ENCODE measurements around the gene TBXA2R. TPM values are rescaled to one million over a fixed set of nuclear protein-coding genes. Genes with fewer than 3 reads are reported as not detected.

Gene TBXA2R
- polyA plus RNA-seq, 4 donors: 1.4 to 3.9 (median 3.2) TPM

DNA sequence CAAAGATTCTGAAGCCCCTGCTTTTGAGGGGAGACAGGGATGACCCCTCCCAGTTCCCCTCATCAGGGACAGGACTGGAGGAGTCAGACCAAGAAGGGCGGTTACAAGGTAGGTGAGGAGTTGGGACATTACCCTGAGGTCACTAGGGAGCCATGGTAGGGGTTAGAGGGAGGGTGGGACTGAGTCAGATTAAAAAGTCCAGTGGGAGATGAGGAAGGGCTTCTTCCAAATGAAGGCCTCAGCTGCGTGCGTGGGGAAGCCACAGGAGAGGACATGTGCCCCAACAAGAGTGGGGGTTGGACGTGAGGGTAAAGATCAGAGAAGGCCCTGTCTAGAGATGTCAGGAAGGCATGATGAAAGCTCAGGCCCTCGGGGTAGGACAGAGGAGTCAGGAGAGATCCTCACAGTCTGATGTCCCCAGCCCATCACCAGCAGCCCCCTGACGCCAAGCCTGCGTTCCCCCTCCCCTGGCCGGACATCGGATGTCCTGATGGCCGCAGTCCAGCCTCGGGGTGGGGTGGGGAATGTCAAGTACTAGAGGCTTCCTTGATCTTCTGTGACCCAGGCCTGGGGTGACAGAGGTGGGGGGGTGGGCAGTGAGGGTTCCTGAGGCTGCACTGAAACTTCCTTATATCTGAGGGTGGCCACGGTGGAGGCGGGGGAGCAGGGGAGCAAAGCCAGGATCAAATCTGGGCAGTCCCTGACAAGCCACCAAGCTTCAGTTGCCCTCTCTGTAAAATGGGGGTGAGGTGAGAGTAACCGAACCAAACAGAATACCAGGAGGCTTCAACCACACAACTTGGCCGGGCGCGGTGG, 42.8 kb downstream of the TBXA2R start:
- DNase-seq (ENCODE audit: low read depth in 4 of 4, low spot score in 3 of 4): no peak

DNA sequence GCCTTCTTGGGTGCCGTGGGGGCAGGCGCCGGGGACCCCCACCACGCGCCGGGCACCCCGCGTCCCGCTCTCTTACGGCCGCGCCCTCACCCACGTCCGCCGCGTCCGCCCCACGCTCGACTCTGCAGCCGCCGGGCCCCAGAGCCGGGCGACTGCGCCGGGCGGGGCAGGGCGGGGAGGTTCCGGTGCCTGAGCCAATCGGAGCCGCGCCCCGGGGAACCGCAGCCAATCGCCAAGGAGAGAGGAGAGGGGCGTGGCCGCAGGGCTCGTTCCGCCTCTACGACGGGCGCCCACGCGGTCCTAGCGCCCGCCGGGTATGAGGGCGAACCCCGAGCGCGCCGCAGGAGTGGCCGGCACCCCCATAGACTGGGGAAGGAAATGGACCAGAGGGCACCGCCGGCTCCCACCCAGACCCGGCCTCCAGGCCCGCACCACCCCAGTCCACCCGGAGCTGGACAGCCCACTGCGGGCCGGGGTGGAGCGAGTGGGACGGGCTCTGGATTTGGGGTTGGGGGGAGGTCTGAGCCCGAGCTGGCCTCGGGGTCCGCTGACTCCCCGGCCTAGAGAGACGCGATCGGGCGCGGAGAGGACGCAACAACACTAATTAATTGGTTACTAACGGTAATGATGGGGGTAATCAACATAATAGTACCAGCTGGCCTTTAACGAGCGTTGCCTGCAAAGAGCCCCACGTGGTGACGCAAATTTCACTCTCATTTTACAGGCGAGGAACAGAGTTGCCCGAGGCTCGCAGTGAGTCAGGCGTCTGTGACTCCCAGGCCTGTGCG, 49.0 kb downstream of the TBXA2R start, which contains the start of gene MFSD12:
TSS of gene MFSD12 (minus strand) at position 126 of the 788 bp plus-strand sequence. CDS start 183 bp downstream, outside the sequence.
- peak; percentile 77 to 88 (median 83) for DNase-seq (ENCODE audit: low read depth in 4 of 4, low spot score in 3 of 4)

DNA sequence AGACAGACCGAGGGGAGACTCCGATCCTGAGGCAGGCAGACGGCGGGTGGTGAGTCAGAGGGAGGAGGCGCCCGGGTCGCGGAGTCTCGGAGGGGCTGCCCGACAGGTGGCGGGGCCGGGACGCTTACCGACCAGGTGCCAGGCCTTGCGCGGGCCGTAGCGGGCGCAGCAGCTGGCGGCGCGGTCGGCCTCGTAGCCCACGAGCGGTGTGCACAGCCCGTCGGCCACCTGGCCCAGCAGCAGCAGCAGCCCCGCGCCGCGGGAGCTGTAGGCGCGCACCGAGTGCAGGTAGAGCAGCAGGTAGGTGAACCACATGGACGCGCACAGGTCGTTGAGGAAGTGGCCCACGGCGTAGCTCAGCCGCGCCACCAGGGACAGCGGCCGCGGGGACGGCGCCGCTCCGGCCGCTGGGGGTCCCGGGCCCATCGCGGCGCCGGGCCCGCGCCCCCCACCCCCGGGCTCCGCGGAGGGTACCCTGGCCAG, 49.7 kb downstream of the TBXA2R start:
- DNase-seq (ENCODE audit: low read depth in 4 of 4, low spot score in 3 of 4): no peak

DNA sequence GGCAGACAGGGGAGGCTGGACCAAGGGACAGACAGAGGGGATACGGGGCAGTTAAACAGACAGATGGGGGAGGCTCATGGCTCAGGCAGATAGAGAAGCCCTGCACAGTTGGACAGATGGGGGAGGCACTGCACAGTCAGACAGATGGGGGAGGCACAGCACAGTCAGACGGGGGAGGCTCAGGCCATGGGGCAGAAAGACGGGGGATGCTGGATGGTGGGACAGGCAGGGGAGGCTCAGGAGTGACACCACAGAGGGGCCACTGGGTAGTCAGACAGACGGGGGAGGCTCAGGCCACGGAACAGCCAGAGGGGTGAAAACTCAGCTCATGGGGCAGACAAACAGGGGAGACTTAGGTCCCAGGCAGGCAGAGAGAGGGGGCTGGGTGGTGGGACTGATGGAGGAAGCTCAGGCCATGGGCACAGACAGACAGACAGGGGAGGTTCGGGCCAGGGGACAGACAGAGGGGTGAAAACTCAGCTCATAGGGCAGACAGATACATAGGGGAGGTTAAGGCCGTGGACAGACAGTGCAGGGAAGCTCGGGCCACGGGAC, 50.2 kb downstream of the TBXA2R start:
- no peak for DNase-seq (ENCODE audit: low read depth in 4 of 4, low spot score in 3 of 4)

DNA sequence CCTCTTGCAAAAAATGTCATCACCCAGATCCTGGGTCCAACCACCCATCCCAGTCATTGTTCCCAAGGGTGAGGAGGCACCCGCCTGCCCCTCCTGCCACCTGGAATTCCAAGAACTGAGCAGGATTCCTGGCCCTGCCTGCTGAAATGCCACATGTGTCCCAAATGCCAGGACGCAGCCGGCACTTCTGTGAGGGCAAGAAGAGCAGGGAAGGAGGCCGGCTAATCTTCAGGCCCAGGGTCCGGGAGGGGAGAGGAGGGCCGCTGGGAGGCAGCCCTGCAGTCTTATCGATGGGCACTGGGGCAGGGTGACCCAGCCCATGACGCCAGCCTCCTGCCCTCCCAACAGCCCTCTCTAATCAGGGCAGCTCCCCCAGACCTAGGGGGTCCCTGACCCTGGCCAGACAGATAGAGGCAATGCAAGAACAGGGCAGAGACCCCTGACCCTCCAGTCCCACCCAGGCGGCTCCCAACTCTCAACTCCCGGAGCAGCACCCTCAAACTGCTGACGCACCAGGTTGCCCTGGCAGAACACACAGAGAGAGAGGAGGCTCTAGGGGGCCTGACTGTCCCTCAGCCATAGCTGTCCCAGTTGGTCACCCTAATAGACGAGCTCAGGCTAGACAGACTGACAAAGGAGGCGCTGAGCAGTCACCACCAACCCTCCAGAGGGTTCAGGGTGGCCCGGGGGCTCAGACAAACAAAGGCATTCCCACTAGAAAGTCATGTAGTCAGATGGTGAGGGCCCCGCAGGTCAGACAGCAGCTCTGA, 50.8 kb downstream of the TBXA2R start:
- no peak for DNase-seq (ENCODE audit: low read depth in 4 of 4, low spot score in 3 of 4)

DNA sequence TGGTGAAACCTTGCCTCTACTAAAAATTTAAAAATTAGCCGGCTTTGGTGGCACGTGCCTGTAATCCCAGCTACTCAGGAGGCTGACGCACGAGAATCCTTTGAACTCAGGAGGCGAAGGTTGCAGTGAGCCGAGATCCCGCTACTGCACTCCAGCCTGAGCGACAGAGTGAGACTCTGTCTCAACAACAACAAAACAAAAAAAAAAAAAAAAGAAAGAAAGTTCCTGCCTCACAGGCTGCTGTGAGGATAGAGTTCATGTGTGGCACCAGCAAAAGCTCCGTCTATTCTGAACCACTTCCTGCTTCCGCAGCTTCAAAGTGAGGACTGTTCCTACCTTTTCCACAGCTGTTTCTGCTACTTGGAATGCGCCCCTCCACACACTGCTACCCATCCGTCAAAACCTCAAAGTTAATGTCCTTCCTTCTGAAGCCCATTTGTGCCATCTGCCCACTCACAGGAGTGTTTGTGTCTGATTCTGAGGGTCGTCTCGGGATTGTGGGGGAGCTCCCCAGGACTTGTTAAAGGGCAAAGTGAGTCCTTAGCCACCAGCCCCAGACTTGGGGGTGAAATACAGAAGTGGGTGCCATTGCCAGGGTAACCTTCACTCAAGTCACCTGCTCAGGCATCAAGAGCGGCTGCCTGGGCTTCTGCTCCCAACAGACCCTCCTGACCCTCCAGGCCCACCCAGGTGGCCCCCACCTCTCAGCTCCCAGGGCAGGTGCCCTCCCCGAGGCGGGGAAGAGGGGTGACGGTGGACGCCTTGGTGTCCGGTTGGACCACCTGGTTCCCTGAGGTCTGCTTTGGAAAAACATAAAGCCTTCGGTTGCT, 52.2 kb downstream of the TBXA2R start:
- DNase-seq (ENCODE audit: low read depth in 4 of 4, low spot score in 3 of 4): no peak

GRCh38 chr19:3551792-3552095, 54.9 kb downstream of the TBXA2R start:
- DNase-seq (ENCODE audit: low read depth in 4 of 4, low spot score in 3 of 4): no peak

- DNase-seq (ENCODE audit: low read depth in 4 of 4, low spot score in 3 of 4): no peak
Observed at GRCh38 chr19:3550947-3551791, 55.5 kb downstream of the TBXA2R start.

DNA sequence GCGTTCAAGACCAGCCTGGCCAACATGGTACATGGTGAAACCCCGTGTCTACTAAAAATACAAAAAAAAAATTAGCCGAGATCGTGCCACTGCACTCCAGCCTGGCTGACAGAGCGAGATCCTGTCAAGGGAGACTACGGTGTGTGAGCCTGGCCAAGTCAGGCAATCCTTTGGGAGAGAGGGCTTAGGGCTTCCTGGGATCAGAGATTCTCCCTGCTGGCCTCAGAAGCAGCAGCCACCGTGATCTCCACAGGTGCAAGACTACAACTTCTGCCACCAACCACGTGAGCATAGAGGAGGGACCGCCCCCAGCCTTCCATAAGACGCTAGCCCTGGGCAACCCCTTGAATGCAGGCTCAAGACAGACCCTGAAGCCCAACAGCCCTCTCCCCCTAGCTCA, 56.9 kb downstream of the TBXA2R start:
- no peak for DNase-seq (ENCODE audit: low read depth in 4 of 4, low spot score in 3 of 4)

DNA sequence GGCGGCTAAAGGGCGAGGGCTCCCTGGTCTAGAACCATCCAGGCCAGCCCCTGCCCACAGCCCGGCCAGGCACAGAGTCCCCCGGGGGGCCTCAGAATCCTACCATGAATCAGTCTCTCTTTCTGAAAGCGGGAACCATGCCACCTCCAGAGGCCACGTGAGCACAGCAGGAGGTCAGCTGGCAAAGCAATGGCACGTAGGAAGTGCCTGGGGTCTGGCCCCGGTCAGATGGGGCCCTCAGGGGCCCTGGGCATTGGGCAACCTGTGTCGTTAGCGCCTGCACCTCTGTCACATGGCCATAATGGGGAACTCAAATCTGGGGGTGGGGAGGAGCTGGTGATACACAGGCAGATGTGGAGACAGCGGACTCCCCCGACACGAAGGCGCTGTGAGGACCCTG, 58.1 kb downstream of the TBXA2R start:
- DNase-seq (ENCODE audit: low read depth in 4 of 4, low spot score in 3 of 4): no peak

DNA sequence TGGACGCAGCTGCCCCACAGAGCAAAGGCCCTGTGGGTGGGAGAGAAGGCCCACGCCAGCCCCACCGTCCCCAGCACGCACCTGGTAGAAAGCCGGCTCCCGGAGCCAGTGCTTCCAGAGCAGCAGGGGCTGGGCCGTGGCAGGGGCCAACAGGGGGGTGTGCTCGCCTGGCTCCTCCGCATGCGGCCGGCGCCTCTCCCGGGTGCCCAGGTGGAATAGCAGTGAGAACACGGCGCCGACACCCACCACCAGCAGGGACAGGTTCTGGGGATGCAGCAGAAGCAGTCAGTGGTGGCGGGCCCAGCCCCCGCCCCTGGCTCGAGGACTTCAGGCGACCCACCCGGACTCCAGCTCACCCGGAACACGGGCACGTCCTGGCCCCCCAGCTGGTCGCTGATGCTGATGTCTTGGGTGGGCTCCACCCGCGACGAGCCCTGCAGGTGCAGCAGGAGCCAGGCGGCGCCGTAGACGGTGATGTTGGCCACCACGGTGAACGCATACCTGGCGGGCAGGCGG, 58.9 kb downstream of the TBXA2R start:
- DNase-seq (ENCODE audit: low read depth in 4 of 4, low spot score in 3 of 4): no peak

- no peak for DNase-seq (ENCODE audit: low read depth in 4 of 4, low spot score in 3 of 4)
Observed at GRCh38 chr19:3547301-3547731, 59.4 kb downstream of the TBXA2R start.

- no peak for DNase-seq (ENCODE audit: low read depth in 4 of 4, low spot score in 3 of 4)
Observed at GRCh38 chr19:3546119-3546518, 60.6 kb downstream of the TBXA2R start.

- no peak for DNase-seq (ENCODE audit: low read depth in 4 of 4, low spot score in 3 of 4)
Observed at GRCh38 chr19:3545669-3546034, 61.0 kb downstream of the TBXA2R start.

GRCh38 chr19:3544742-3545668, 61.7 kb downstream of the TBXA2R start:
- no peak for DNase-seq (ENCODE audit: low read depth in 4 of 4, low spot score in 3 of 4)

Data from left renal pelvis (tissue), 4 donors.